ENCODE measurements around the gene INPP5A.

DNA sequence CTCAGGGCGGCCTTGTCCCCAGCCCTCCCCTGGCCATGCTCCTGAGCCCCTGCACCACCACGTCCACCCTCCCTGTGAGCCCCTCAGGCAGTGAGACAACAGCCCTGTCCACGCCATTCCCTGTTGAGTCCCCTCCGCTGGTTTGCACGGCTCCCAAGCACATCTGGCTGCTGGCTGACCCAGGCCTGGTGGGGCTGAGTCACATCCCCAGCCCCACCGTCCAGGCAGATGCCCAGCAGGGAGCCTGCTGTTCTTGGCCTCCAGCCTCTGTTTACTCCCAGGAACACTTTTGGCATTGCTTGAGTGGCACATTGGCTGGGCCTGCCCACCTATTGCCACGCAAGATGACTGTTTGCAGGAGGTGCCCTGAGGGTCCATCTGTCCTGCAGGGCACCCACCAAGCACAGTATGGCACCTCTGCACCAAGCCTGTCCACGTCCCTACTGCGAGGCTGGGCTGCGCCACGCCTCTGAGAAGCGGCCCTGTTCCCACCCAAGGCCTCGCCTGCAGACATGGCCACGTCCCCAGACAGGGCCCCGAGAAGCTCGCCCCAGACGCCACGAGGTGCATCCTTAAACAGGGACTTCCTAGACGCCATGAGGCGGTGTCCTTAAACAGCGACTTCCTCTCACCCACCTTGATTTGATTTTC is 48.4 kb upstream of the INPP5A start:
- TF ChIP-seq, protein P1, sequence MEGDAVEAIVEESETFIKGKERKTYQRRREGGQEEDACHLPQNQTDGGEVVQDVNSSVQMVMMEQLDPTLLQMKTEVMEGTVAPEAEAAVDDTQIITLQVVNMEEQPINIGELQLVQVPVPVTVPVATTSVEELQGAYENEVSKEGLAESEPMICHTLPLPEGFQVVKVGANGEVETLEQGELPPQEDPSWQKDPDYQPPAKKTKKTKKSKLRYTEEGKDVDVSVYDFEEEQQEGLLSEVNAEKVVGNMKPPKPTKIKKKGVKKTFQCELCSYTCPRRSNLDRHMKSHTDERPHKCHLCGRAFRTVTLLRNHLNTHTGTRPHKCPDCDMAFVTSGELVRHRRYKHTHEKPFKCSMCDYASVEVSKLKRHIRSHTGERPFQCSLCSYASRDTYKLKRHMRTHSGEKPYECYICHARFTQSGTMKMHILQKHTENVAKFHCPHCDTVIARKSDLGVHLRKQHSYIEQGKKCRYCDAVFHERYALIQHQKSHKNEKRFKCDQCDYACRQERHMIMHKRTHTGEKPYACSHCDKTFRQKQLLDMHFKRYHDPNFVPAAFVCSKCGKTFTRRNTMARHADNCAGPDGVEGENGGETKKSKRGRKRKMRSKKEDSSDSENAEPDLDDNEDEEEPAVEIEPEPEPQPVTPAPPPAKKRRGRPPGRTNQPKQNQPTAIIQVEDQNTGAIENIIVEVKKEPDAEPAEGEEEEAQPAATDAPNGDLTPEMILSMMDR (IDR thresholded peaks at IDR 0.05), result no peak
- TF ChIP-seq POLR2A (IDR thresholded peaks at IDR 0.05), result no peak
